Measurements from ENCODE around the gene HNRNPL.

GRCh38 chr19:38812009-38812840 lies 37.6 kb downstream of the HNRNPL start:
- no peak for TF ChIP-seq CTCF (IDR thresholded peaks at IDR 0.05)
- TF ChIP-seq REST (IDR thresholded peaks at IDR 0.05; ENCODE audit: insufficient read depth in 1 of 2, low read depth in 2 of 2, low read length in 1 of 2) = no peak
- no peak for TF ChIP-seq POLR2AphosphoS5 (IDR thresholded peaks at IDR 0.05; ENCODE audit: low read depth, low read length)

All from Panc1 (cell line).